K562 (cell line): ENCODE data around the gene DOLPP1. TPM values are rescaled to one million over a fixed set of nuclear protein-coding genes. Genes with fewer than 3 reads are reported as not detected.
A peak's percentile ranks its signal among the peaks of the same experiment; 100 is the strongest.

Source experiments
- ATAC-seq: fragments of 200-7000 bp; cut with Tn5 transposase; 3 replicates; pipeline ENCODE4 v1.9.1; 2020; ENCODE audit warnings: moderate library complexity
- BruUV-seq: library from RNA; stranded (reverse); fragments of 400-500 nt; replicated peaks from 2 replicates; lab custom pipeline; 2021; lab: Mats Ljungman, UMichigan
- CTCF ChIA-PET: fragments of 300-600 bp; formaldehyde crosslinking; extraction: SDS; loops from one replicate; lab custom pipeline; 2021; ENCODE audit warnings: low intra/inter-chr PET ratio; lab: Yijun Ruan, JAX
- POLR2A ChIA-PET: fragments of 300-600, 350-650 bp; sonication (Branson Sonifier 250); formaldehyde crosslinking; extraction: SDS; loops from one replicate; lab custom pipeline; 2021; ENCODE audit warnings: antibody characterized with exemption, inconsistent platforms; lab: Yijun Ruan, JAX
- DNase-seq, 4 experiments: peaks; one replicate each; pipeline versions ENCODE4 v3.0.0 to v3.0.0-alpha.2; 2011 to 2018; ENCODE audit warnings: low spot score in 3 of 4, mixed read lengths in 3 of 4; ENCODE audit errors: extremely low read depth in 1 of 4
- FAIRE-seq: peaks from 2 replicates; lab custom pipeline; 2011; peaks lifted over from hg19 to GRCh38; lab: Jason Lieb, UNC
- H2AFZ ChIP-seq: 2 replicates; pipeline ENCODE4 v1.6.0; 2011; ENCODE audit warnings: low read depth, low read length, control low read depth, inconsistent platforms
- H3K27ac ChIP-seq: fragments of 200-600 bp; 3 replicates; pipeline ENCODE4 v1.8.0; 2011; ENCODE audit warnings: low read depth, mild to moderate bottlenecking, control low read depth, inconsistent platforms, low read length, moderate library complexity, mixed read lengths; ENCODE audit errors: extremely low read depth
- H3K27me3 ChIP-seq, 2 experiments: fragments of 300-600 bp in 1 of 2; 2 replicates in 1 of 2; 3 replicates in 1 of 2; pipeline versions ENCODE4 v1.6.0 to v1.8.0; 2011; ENCODE audit warnings: inconsistent platforms in 2 of 2, low read length in 2 of 2, mild to moderate bottlenecking in 1 of 2, mixed read lengths in 1 of 2, moderate library complexity in 1 of 2; ENCODE audit not compliant: control insufficient read depth in 2 of 2, insufficient read depth in 2 of 2
- H3K36me3 ChIP-seq: fragments of 300-600 bp; 3 replicates; pipeline ENCODE4 v1.8.0; 2011; ENCODE audit warnings: mild to moderate bottlenecking, low read length, inconsistent platforms; ENCODE audit not compliant: control insufficient read depth, insufficient read depth
- H3K4me1 ChIP-seq, 2 experiments: fragments of 200-600 bp in 1 of 2; replicated peaks in 1 of 2; 2 replicates in 1 of 2; 3 replicates in 1 of 2; pipeline versions ENCODE4 v1.5.1 to v1.8.0; 2011; ENCODE audit warnings: inconsistent platforms in 2 of 2, low read length in 2 of 2, mild to moderate bottlenecking in 1 of 2, mixed read lengths in 1 of 2, moderate library complexity in 1 of 2; ENCODE audit not compliant: control insufficient read depth in 2 of 2, insufficient read depth in 2 of 2
- H3K4me2 ChIP-seq: 2 replicates; pipeline ENCODE4 v1.6.1; 2011; ENCODE audit warnings: low read length, control low read depth, inconsistent platforms, mixed read lengths; ENCODE audit not compliant: insufficient read depth
- H3K4me3 ChIP-seq: fragments of 200-600 bp; sonication (generic), shearing (Covaris generic); 2 replicates; pipeline ENCODE4 v1.5.1; 2016; ENCODE audit warnings: control low read depth, inconsistent platforms
- H3K79me2 ChIP-seq: fragments of 200-600 bp; 3 replicates; pipeline ENCODE4 v1.8.0; 2011; ENCODE audit warnings: low read length, inconsistent platforms; ENCODE audit not compliant: control insufficient read depth, insufficient read depth
- H3K9ac ChIP-seq, 2 experiments: 2 replicates each; pipeline versions ENCODE4 v1.6.0 to v1.6.1; 2011; ENCODE audit warnings: low read depth in 2 of 2, low read length in 2 of 2, control low read depth in 1 of 2, inconsistent platforms in 1 of 2, mild to moderate bottlenecking in 1 of 2, mixed read lengths in 1 of 2; ENCODE audit not compliant: insufficient read depth in 1 of 2
- H3K9me1 ChIP-seq: one replicate; pipeline ENCODE4 v1.6.0; 2011; ENCODE audit warnings: inconsistent platforms, mild to moderate bottlenecking, low read length, moderate library complexity; ENCODE audit not compliant: control insufficient read depth, insufficient read depth
- H3K9me3 ChIP-seq: replicated peaks from 2 replicates; pipeline ENCODE4 v1.5.1; 2011; ENCODE audit warnings: low read depth, low read length, inconsistent platforms; ENCODE audit not compliant: control insufficient read depth, insufficient read depth
- H4K20me1 ChIP-seq: replicated peaks from 2 replicates; pipeline ENCODE4 v1.6.1; 2011; ENCODE audit warnings: low read length, inconsistent platforms, mixed read lengths; ENCODE audit not compliant: control insufficient read depth, insufficient read depth
- BCL6 ChIP-seq: fragments of 250-450 bp; sonication (Bioruptor Pico); IDR thresholded peaks from 2 replicates; pipeline ENCODE4 v1.4.0; 2020
- ELF2 ChIP-seq: fragments of 250-450 bp; sonication (Bioruptor Pico); IDR thresholded peaks from 2 replicates; pipeline ENCODE4 v1.5.0; 2021; ENCODE audit warnings: mild to moderate bottlenecking
- ERF ChIP-seq: fragments of 450-650 bp; formaldehyde crosslinking; IDR thresholded peaks from 2 replicates; pipeline ENCODE4 v1.4.0; 2020; ENCODE audit warnings: mild to moderate bottlenecking, mixed read lengths
- FOXM1 ChIP-seq, 2 experiments: fragments of 450-650 bp in 1 of 2; sonication (generic) in 1 of 2; formaldehyde crosslinking in 1 of 2; IDR thresholded peaks; 2 replicates each; pipeline versions ENCODE4 v1.6.1 to v1.9.0; 2017 to 2022; ENCODE audit warnings: low read depth in 2 of 2, mild to moderate bottlenecking in 2 of 2, missing genetic modification reagents in 1 of 2, moderate library complexity in 1 of 2
- GMEB1 ChIP-seq: fragments of 250-450 bp; sonication (Bioruptor Pico); IDR thresholded peaks from 2 replicates; pipeline ENCODE4 v1.4.0; 2020; ENCODE audit warnings: mild to moderate bottlenecking
- HNRNPH1 ChIP-seq: fragments of 200-400 bp; formaldehyde crosslinking; optimal IDR thresholded peaks from 2 replicates; pipeline ENCODE3; 2017; ENCODE audit warnings: low read depth, mild to moderate bottlenecking, low read length, moderate library complexity
- NFIC ChIP-seq: fragments of 450-650 bp; IDR thresholded peaks from 2 replicates; pipeline ENCODE4 v1.6.1; 2017; ENCODE audit warnings: mild to moderate bottlenecking, inconsistent platforms
- NR4A1 ChIP-seq, 2 experiments: fragments of 250-450 bp in 1 of 2; fragments of 450-650 bp in 1 of 2; sonication (Bioruptor Pico) in 1 of 2; IDR thresholded peaks; 2 replicates each; pipeline versions ENCODE4 v1.4.0 to v1.6.1; 2016 to 2020; ENCODE audit warnings: mild to moderate bottlenecking in 2 of 2, missing compliant biosample characterization in 1 of 2, missing genetic modification characterization in 1 of 2, moderate library complexity in 1 of 2
- PHB ChIP-seq: fragments of 250-450 bp; sonication (Bioruptor Pico); IDR thresholded peaks from 2 replicates; pipeline ENCODE4 v1.5.0; 2021
- POU5F1 ChIP-seq: fragments of 150-350 bp; IDR thresholded peaks from 2 replicates; pipeline ENCODE4 v1.6.1; 2014; ENCODE audit warnings: borderline replicate concordance, low read length, low read depth, mild to moderate bottlenecking; ENCODE audit not compliant: partially characterized antibody
- RAD21 ChIP-seq, 2 experiments: fragments of 250-450 bp in 1 of 2; fragments of 450-650 bp in 1 of 2; sonication (Bioruptor Pico) in 1 of 2; formaldehyde crosslinking in 1 of 2; IDR thresholded peaks in 1 of 2; conservative IDR thresholded peaks in 1 of 2; 2 replicates each; pipeline versions ENCODE4 v1.4.0 to v1.8.0; 2020 to 2022; ENCODE audit warnings: mild to moderate bottlenecking in 2 of 2, moderate library complexity in 1 of 2
- RBBP5 ChIP-seq: fragments of 200-600 bp; sonication (generic); IDR thresholded peaks from 2 replicates; pipeline ENCODE4 v1.6.1; 2012; ENCODE audit warnings: borderline replicate concordance, mild to moderate bottlenecking, low read length, control low read depth, inconsistent platforms; ENCODE audit not compliant: insufficient read depth, poor library complexity, severe bottlenecking
- TEAD1 ChIP-seq, 2 experiments: fragments of 450-650 bp in 1 of 2; sonication (generic) in 1 of 2; formaldehyde crosslinking; IDR thresholded peaks; 2 replicates each; pipeline versions ENCODE4 v1.4.0 to v1.8.0; 2020 to 2022; ENCODE audit warnings: mild to moderate bottlenecking in 2 of 2, missing genetic modification reagents in 1 of 2
- ZBTB7A ChIP-seq: IDR thresholded peaks from 2 replicates; pipeline ENCODE4 v1.6.1; 2011; ENCODE audit warnings: low read depth, mild to moderate bottlenecking, low read length, moderate library complexity, borderline replicate concordance; ENCODE audit not compliant: control insufficient read depth
- ZNF57 ChIP-seq: fragments of 450-650 bp; formaldehyde crosslinking; IDR thresholded peaks from 2 replicates; pipeline ENCODE4 v1.4.0; 2020; ENCODE audit warnings: mild to moderate bottlenecking, moderate library complexity
- WGBS: fragments of 100-300 bp; shearing (Covaris generic); methylation state at CpG from one replicate; pipeline ENCODE4 v1.1.6; 2016; ENCODE audit warnings: low coverage, mixed read lengths; ENCODE audit not compliant: insufficient coverage; ENCODE audit errors: missing lambda C conversion rate; 5-methylcytosine and 5-hydroxymethylcytosine counted together
- in situ Hi-C: fragments of 300-500 bp; cut with MboI; formaldehyde crosslinking; loops from 4 replicates; pipeline ENCODE4 v1.15.0; 2018; ENCODE audit warnings: inconsistent platforms, mixed read lengths
- intact Hi-C: fragments of 100-400 bp; cut with micrococcal nuclease; formaldehyde crosslinking; loops from 2 replicates; pipeline ENCODE4 v1.14.2; 2022
- polyA plus RNA-seq, 8 experiments: library from polyadenylated mRNA; depleted of rRNA in 4 of 8; stranded (reverse) in 5 of 8; unstranded in 3 of 8; fragments of >200 nt; fragmentation: Nextera tagmentation in 2 of 8; fragmentation: Illumina TruSeq in 1 of 8; extraction: Ambion mirVana in 2 of 8; extraction: Trizol in 1 of 8; gene quantifications; 2 replicates each; pipeline versions ENCODE4 v1.2.1 to v1.2.3, GENCODE V29; 2011 to 2014; ENCODE audit warnings: inconsistent platforms in 1 of 8, missing spikeins in 1 of 8
- total RNA-seq, 7 experiments: library from RNA; depleted of rRNA in 6 of 7; stranded (reverse); fragments of >200 nt in 6 of 7; fragmentation: Illumina TruSeq in 2 of 7; extraction: Trizol in 2 of 7; gene quantifications; 2 replicates each; pipeline versions ENCODE4 v1.2.1 to v1.2.3, GENCODE V29; 2011 to 2021; ENCODE audit warnings: low replicate concordance in 1 of 7

DOLPP1 gene
- total and polyA plus RNA-seq, 9 of the 15 experiments (the other 6 are each of a cell fraction or from before 2014, with no cell fraction given): 3.0 to 39.8 (median 30.5) TPM

- BruUV-seq: no TSS peak
- no peak for TF ChIP-seq NR4A1 (CRISPR knock-in tag; IDR thresholded peaks at IDR 0.05)
- TF ChIP-seq NR4A1 (tag; IDR thresholded peaks at IDR 0.05): no peak
- TF ChIP-seq FOXM1 (IDR thresholded peaks at IDR 0.05; ENCODE audit: low read depth): no peak
- no peak for TF ChIP-seq FOXM1 (CRISPR knock-in tag; IDR thresholded peaks at IDR 0.05; ENCODE audit: low read depth)
- TF ChIP-seq ERF (CRISPR knock-in tag): no peak
- TF ChIP-seq HNRNPH1: no peak
- no peak for TF ChIP-seq ELF2 (CRISPR knock-in tag)
- no peak for TF ChIP-seq GMEB1
- no peak for TF ChIP-seq RBBP5
- no peak for TF ChIP-seq POU5F1
- TF ChIP-seq ZNF57 (CRISPR knock-in tag): no peak
- no peak for TF ChIP-seq RAD21 (CRISPR knock-in tag; conservative IDR thresholded peaks at IDR 0.05 in 1 of 2, IDR thresholded peaks at IDR 0.05 in 1 of 2)
- no peak for TF ChIP-seq TEAD1 (CRISPR knock-in tag; IDR thresholded peaks at IDR 0.05)
- TF ChIP-seq ZBTB7A: no peak
- no peak for TF ChIP-seq BCL6
- no peak for TF ChIP-seq NFIC
- no peak for TF ChIP-seq PHB (CRISPR knock-in tag)
- CTCF ChIA-PET: no interaction called here
- Histone ChIP-seq H2AFZ (no peak overlapping the region), H3K27me3 (no peaks in the 10 kb centered on the region), H3K9me3 (no peaks in the 10 kb centered on the region), H3K4me1 (peaks cover 13 to 28% of the 10 kb centered on the region in 2 experiments), H3K4me3 (no peak overlapping the region), H3K9ac (0 out of 4 replicates have a peak overlapping the region, but pooled peaks of 1 of the 2 experiments have one; percentile 39), H3K9me1 (no peaks in the 10 kb centered on the region), H3K4me2 (no peak overlapping the region), H3K27ac (no peak overlapping the region), H3K79me2 (no peaks in the 10 kb centered on the region), H4K20me1 (no peaks in the 10 kb centered on the region), H3K36me3 (peaks cover 75% of the 10 kb centered on the region)
- no peak for DNase-seq
- no peak for ATAC-seq
- WGBS: 85% methylated on average over 6 of the region's 6 CpGs
- FAIRE-seq: no peak
- intact Hi-C loops: loop anchor here (10.0 kb wide), 1 partner anchor 649 kb away; no protein-coding TSS in a partner anchor
- POLR2A ChIA-PET: no interaction called here
- in situ Hi-C loops: no loop called here
Measured at GRCh38 chr9:129135476-129135875, 54.6 kb downstream of the DOLPP1 start.
